GM18909 (cell line): ENCODE data around the gene BSX.

ENCODE experiments used
- ATAC-seq: cut with Tn5 transposase; IDR thresholded peaks from one replicate; pipeline ENCODE4 v1.9.1; 2021; ENCODE audit warnings: mild to moderate bottlenecking; ENCODE audit not compliant: unreplicated experiment, poor library complexity

Gene BSX

GRCh38 chr11:122976061-122976733 is 5.4 kb downstream of the BSX start:
- ATAC-seq = no peak

- no peak for ATAC-seq
These were observed 17.7 kb downstream of the BSX start for GRCh38 chr11:122963961-122964360.

- no peak for ATAC-seq
These were observed 27.2 kb downstream of the BSX start for GRCh38 chr11:122954455-122954854.

- no peak for ATAC-seq
These were observed 30.4 kb downstream of the BSX start for GRCh38 chr11:122951211-122951610.

GRCh38 chr11:122938557-122938956 is 43.1 kb downstream of the BSX start:
- no peak for ATAC-seq

- ATAC-seq = no peak
These were observed 43.7 kb downstream of the BSX start for GRCh38 chr11:122937983-122938382.

GRCh38 chr11:122933416-122933815 is 48.2 kb downstream of the BSX start:
- ATAC-seq = no peak

GRCh38 chr11:122931510-122931909 is 50.1 kb downstream of the BSX start:
- ATAC-seq = no peak
